ENCODE measurements around the gene PTPN18.

The PTPN18 gene

GRCh38 chr2:130339885-130340745 is 15.7 kb upstream of the PTPN18 start:
- no peak for DNase-seq (ENCODE audit: low spot score)

GRCh38 chr2:130341562-130342019 is 14.3 kb upstream of the PTPN18 start:
- peak; percentile 18 for DNase-seq (ENCODE audit: low spot score)

GRCh38 chr2:130342020-130342532 is 13.8 kb upstream of the PTPN18 start:
- DNase-seq (ENCODE audit: low spot score), result peak; percentile 89

- DNase-seq (ENCODE audit: low spot score), result peak; percentile 97
These were observed 13.2 kb upstream of the PTPN18 start, which contains the start of gene IMP4 for GRCh38 chr2:130342533-130343275. TSS of gene IMP4 (plus strand) at chr2:130342897. CDS start at chr2:130342933, 36 bp downstream.

GRCh38 chr2:130344578-130344977 is 11.3 kb upstream of the PTPN18 start:
- DNase-seq (ENCODE audit: low spot score), result no peak

- no peak for DNase-seq (ENCODE audit: low spot score)
These were observed 10.8 kb upstream of the PTPN18 start for GRCh38 chr2:130345091-130345490.

- no peak for DNase-seq (ENCODE audit: low spot score)
These were observed 10.2 kb upstream of the PTPN18 start for GRCh38 chr2:130345611-130346010.

- no peak for DNase-seq (ENCODE audit: low spot score)
These were observed 9.7 kb upstream of the PTPN18 start for GRCh38 chr2:130346041-130346740.

- no peak for DNase-seq (ENCODE audit: low spot score)
These were observed 9.2 kb upstream of the PTPN18 start for GRCh38 chr2:130346741-130347066.

GRCh38 chr2:130347220-130347925 is 8.5 kb upstream of the PTPN18 start:
- DNase-seq (ENCODE audit: low spot score), result no peak

GRCh38 chr2:130349174-130349573 is 6.7 kb upstream of the PTPN18 start:
- DNase-seq (ENCODE audit: low spot score), result no peak

GRCh38 chr2:130351711-130352110 is 4.1 kb upstream of the PTPN18 start:
- DNase-seq (ENCODE audit: low spot score), result no peak

- DNase-seq (ENCODE audit: low spot score), result no peak
These were observed 3.6 kb upstream of the PTPN18 start for GRCh38 chr2:130352237-130352636.

- DNase-seq (ENCODE audit: low spot score), result no peak
These were observed 2.3 kb upstream of the PTPN18 start for GRCh38 chr2:130353291-130354138.

GRCh38 chr2:130354139-130354428 is 1.8 kb upstream of the PTPN18 start:
- DNase-seq (ENCODE audit: low spot score), result no peak

GRCh38 chr2:130355172-130355577 is 681 bp upstream of the PTPN18 start:
- DNase-seq (ENCODE audit: low spot score), result no peak

GRCh38 chr2:130357864-130358263 is 2.0 kb downstream of the PTPN18 start:
- no peak for DNase-seq (ENCODE audit: low spot score)

GRCh38 chr2:130358420-130359350 is 2.8 kb downstream of the PTPN18 start:
- no peak for DNase-seq (ENCODE audit: low spot score)

- DNase-seq (ENCODE audit: low spot score), result no peak
These were observed 3.6 kb downstream of the PTPN18 start for GRCh38 chr2:130359466-130359865.

- no peak for DNase-seq (ENCODE audit: low spot score)
These were observed 7.6 kb downstream of the PTPN18 start for GRCh38 chr2:130363479-130363878.

Measured in CD4-positive, alpha-beta T cell treated with Interleukin-6 at 100 ng/mL for 8 hours (primary cell).